Measurements from ENCODE around the gene BAX. TPM values are rescaled to one million over a fixed set of nuclear protein-coding genes. Genes with fewer than 3 reads are reported as not detected.

BAX gene
- total and polyA plus RNA-seq, 8 donors, result 47.7 to 141 (median 63.2) TPM

- Histone ChIP-seq H3K4me1 (no peaks in the 10 kb centered on the region), H3K36me3 (peaks cover 0 to 99% of the 10 kb centered on the region in 2 donors), H3K27me3 (no peaks in the 10 kb centered on the region), H3K4me3 (no peak overlapping the region), H3K9me3 (no peaks in the 10 kb centered on the region), H3K27ac (no peak overlapping the region)
- DNase-seq (no peak), ATAC-seq (no peak)
- no peak for TF ChIP-seq CTCF (IDR thresholded peaks at IDR 0.05)
- intact Hi-C loops (cut with DNase I), result no loop called here
Observed at GRCh38 chr19:49006905-49007304, 52.2 kb downstream of the BAX start.

- TF ChIP-seq CTCF (IDR thresholded peaks at IDR 0.05), result no peak
Observed at GRCh38 chr19:49009828-49010227, 55.2 kb downstream of the BAX start.

GRCh38 chr19:49010453-49010852, 55.8 kb downstream of the BAX start:
- ATAC-seq, result no peak
- H3K36me3 ChIP-seq, result peaks cover 0 to 93% of the 10 kb centered on the region in 2 donors
- TF ChIP-seq CTCF (IDR thresholded peaks at IDR 0.05), result no peak
- intact Hi-C loops (cut with DNase I), result no loop called here
- no peaks in the 10 kb centered on the region for H3K4me1 ChIP-seq
- DNase-seq, result no peak
- no peak overlapping the region for H3K27ac ChIP-seq
- no peak overlapping the region for H3K4me3 ChIP-seq
- no peaks in the 10 kb centered on the region for H3K27me3 ChIP-seq
- H3K9me3 ChIP-seq, result no peaks in the 10 kb centered on the region

More at GRCh38 chr19:49009828-49010227, 55.2 kb downstream of the BAX start:
- Histone ChIP-seq H3K36me3 (peaks cover 0 to 93% of the 10 kb centered on the region in 2 donors), H3K9me3 (no peaks in the 10 kb centered on the region), H3K4me3 (no peak overlapping the region), H3K27me3 (no peaks in the 10 kb centered on the region), H3K4me1 (no peaks in the 10 kb centered on the region), H3K27ac (no peak overlapping the region)
- intact Hi-C loops (cut with DNase I), result no loop called here
- DNase-seq (no peak), ATAC-seq (no peak)

GRCh38 chr19:49011194-49011593, 56.5 kb downstream of the BAX start:
- no peak for ATAC-seq
- intact Hi-C loops (cut with DNase I), result no loop called here
- no peaks in the 10 kb centered on the region for H3K9me3 ChIP-seq

More at GRCh38 chr19:49011194-49011593, 56.5 kb downstream of the BAX start:
- H3K27me3 ChIP-seq, result no peaks in the 10 kb centered on the region
- peaks cover 0 to 93% of the 10 kb centered on the region in 2 donors for H3K36me3 ChIP-seq
- no peak overlapping the region for H3K4me3 ChIP-seq
- H3K4me1 ChIP-seq, result no peaks in the 10 kb centered on the region
- no peak overlapping the region for H3K27ac ChIP-seq
- DNase-seq, result no peak
- TF ChIP-seq CTCF (IDR thresholded peaks at IDR 0.05), result no peak

Small RNA genes lying within 50 kb of the gene (microRNA-seq; reads per million reads assigned to microRNA genes)
- 0 to 0.14 reads per million in 2 donors for gene MIR6798

Other genes with a start within 250 kb of the BAX start
- gene MAMSTR, start 235.2 kb upstream of the BAX start, total RNA-seq, result 1 to 10 TPM; 1.3 to 1.5 TPM
- gene MAMSTR, start 235.2 kb upstream of the BAX start, polyA plus RNA-seq (ENCODE audit: insufficient read length in 6 of 6), result 1 to 10 TPM; 4.3 to 5.2 (median 4.6) TPM
- gene RASIP1, start 214.3 kb upstream of the BAX start, total RNA-seq, result 10 to 100 TPM; 15.0 to 25.4 TPM
- gene RASIP1, start 214.3 kb upstream of the BAX start, polyA plus RNA-seq (ENCODE audit: insufficient read length in 6 of 6), result 10 to 100 TPM; 16.0 to 29.9 (median 23.8) TPM
- 1 to 10 TPM in 1 of 2 donors, under 1 TPM in 1; 0.96 to 1.5 TPM for gene IZUMO1, start 208.0 kb upstream of the BAX start, total RNA-seq
- gene IZUMO1, start 208.0 kb upstream of the BAX start, polyA plus RNA-seq (ENCODE audit: insufficient read length in 6 of 6), result 1 to 10 TPM; 1.1 to 3.6 (median 1.8) TPM
- gene FUT1, start 202.2 kb upstream of the BAX start, total RNA-seq, result 1 to 10 TPM; 6.0 to 8.7 TPM
- 1 to 10 TPM; 5.1 to 8.6 (median 6.5) TPM for gene FUT1, start 202.2 kb upstream of the BAX start, polyA plus RNA-seq (ENCODE audit: insufficient read length in 6 of 6)
- gene FGF21, start 199.4 kb upstream of the BAX start, total RNA-seq, result not detected
- gene FGF21, start 199.4 kb upstream of the BAX start, polyA plus RNA-seq (ENCODE audit: insufficient read length in 6 of 6), result not detected
- gene BCAT2, start 143.8 kb upstream of the BAX start, total RNA-seq, result 10 to 100 TPM; 68.5 to 87.5 TPM
- 10 to 100 TPM; 37.0 to 50.1 (median 42.2) TPM for gene BCAT2, start 143.8 kb upstream of the BAX start, polyA plus RNA-seq (ENCODE audit: insufficient read length in 6 of 6)
- gene HSD17B14, start 118.4 kb upstream of the BAX start, total RNA-seq, result 10 to 100 TPM; 10.1 to 20.3 TPM
- gene HSD17B14, start 118.4 kb upstream of the BAX start, polyA plus RNA-seq (ENCODE audit: insufficient read length in 6 of 6), result 10 to 100 TPM in 1 of 6 donors, 1 to 10 TPM in 5; 6.7 to 10.9 (median 8.6) TPM
- 10 to 100 TPM; 21.0 to 37.3 TPM for gene PLEKHA4, start 86.3 kb upstream of the BAX start, total RNA-seq
- gene PLEKHA4, start 86.3 kb upstream of the BAX start, polyA plus RNA-seq (ENCODE audit: insufficient read length in 6 of 6), result 10 to 100 TPM; 14.4 to 21.1 (median 17.4) TPM
- gene PPP1R15A, start 82.5 kb upstream of the BAX start, total RNA-seq, result 10 to 100 TPM; 68.4 to 74.8 TPM
- gene PPP1R15A, start 82.5 kb upstream of the BAX start, polyA plus RNA-seq (ENCODE audit: insufficient read length in 6 of 6), result 100 to 1,000 TPM in 1 of 6 donors, 10 to 100 TPM in 5; 36.3 to 110 (median 58.4) TPM
- gene TULP2, start 56.1 kb upstream of the BAX start, total RNA-seq, result 1 to 10 TPM in 1 of 2 donors, under 1 TPM in 1; 0.89 to 1.2 TPM
- 1 to 10 TPM in 3 of 6 donors, under 1 TPM in 3; 0.72 to 1.4 (median 1.1) TPM for gene TULP2, start 56.1 kb upstream of the BAX start, polyA plus RNA-seq (ENCODE audit: insufficient read length in 6 of 6)
- 100 to 1,000 TPM; 286 to 331 TPM for gene NUCB1, start 54.6 kb upstream of the BAX start, total RNA-seq
- gene NUCB1, start 54.6 kb upstream of the BAX start, polyA plus RNA-seq (ENCODE audit: insufficient read length in 6 of 6), result 100 to 1,000 TPM; 171 to 210 (median 192) TPM
- 1 to 10 TPM; 3.3 to 4.1 TPM for gene DHDH, start 21.2 kb upstream of the BAX start, total RNA-seq
- gene DHDH, start 21.2 kb upstream of the BAX start, polyA plus RNA-seq (ENCODE audit: insufficient read length in 6 of 6), result 1 to 10 TPM in 5 of 6 donors, under 1 TPM in 1; 0.86 to 2.4 (median 1.8) TPM
- 1,000 to 10,000 TPM; 8,739 to 9,329 TPM for gene FTL, start 10.4 kb downstream of the BAX start, total RNA-seq
- 1,000 to 10,000 TPM; 1,119 to 1,450 (median 1,279) TPM for gene FTL, start 10.4 kb downstream of the BAX start, polyA plus RNA-seq (ENCODE audit: insufficient read length in 6 of 6)
- 10 to 100 TPM; 42.5 to 49.0 TPM for gene GYS1, start 38.4 kb downstream of the BAX start, total RNA-seq
- 10 to 100 TPM; 45.2 to 56.3 (median 50.0) TPM for gene GYS1, start 38.4 kb downstream of the BAX start, polyA plus RNA-seq (ENCODE audit: insufficient read length in 6 of 6)
- 10 to 100 TPM; 46.6 to 66.6 TPM for gene RUVBL2, start 39.0 kb downstream of the BAX start, total RNA-seq
- gene RUVBL2, start 39.0 kb downstream of the BAX start, polyA plus RNA-seq (ENCODE audit: insufficient read length in 6 of 6), result 10 to 100 TPM; 67.9 to 83.7 (median 76.8) TPM
- not detected for gene LHB, start 62.2 kb downstream of the BAX start, total RNA-seq
- under 1 TPM in 2 of 6 donors, not detected in 4; 0.31 to 0.57 TPM for gene LHB, start 62.2 kb downstream of the BAX start, polyA plus RNA-seq (ENCODE audit: insufficient read length in 6 of 6)
- gene CGB3, start 69.5 kb downstream of the BAX start, total RNA-seq, result not detected
- gene CGB3, start 69.5 kb downstream of the BAX start, polyA plus RNA-seq (ENCODE audit: insufficient read length in 6 of 6), result under 1 TPM in 1 of 6 donors, not detected in 5; 0.81 TPM
- not detected for gene CGB2, start 77.0 kb downstream of the BAX start, total RNA-seq
- not detected for gene CGB2, start 77.0 kb downstream of the BAX start, polyA plus RNA-seq (ENCODE audit: insufficient read length in 6 of 6)
- gene CGB1, start 82.0 kb downstream of the BAX start, total RNA-seq, result not detected
- gene CGB1, start 82.0 kb downstream of the BAX start, polyA plus RNA-seq (ENCODE audit: insufficient read length in 6 of 6), result not detected
- gene CGB5, start 89.0 kb downstream of the BAX start, total RNA-seq, result under 1 TPM in 1 of 2 donors, not detected in 1; 0.50 TPM
- not detected for gene CGB5, start 89.0 kb downstream of the BAX start, polyA plus RNA-seq (ENCODE audit: insufficient read length in 6 of 6)
- not detected for gene CGB8, start 94.2 kb downstream of the BAX start, total RNA-seq
- under 1 TPM in 1 of 6 donors, not detected in 5; 0.89 TPM for gene CGB8, start 94.2 kb downstream of the BAX start, polyA plus RNA-seq (ENCODE audit: insufficient read length in 6 of 6)
- gene CGB7, start 102.9 kb downstream of the BAX start, total RNA-seq, result under 1 TPM; 0.09 to 0.34 TPM
- under 1 TPM; 0.11 to 0.69 (median 0.18) TPM for gene CGB7, start 102.9 kb downstream of the BAX start, polyA plus RNA-seq (ENCODE audit: insufficient read length in 6 of 6)
- gene NTF4, start 109.9 kb downstream of the BAX start, total RNA-seq, result 1 to 10 TPM; 2.1 to 6.2 TPM
- gene NTF4, start 109.9 kb downstream of the BAX start, polyA plus RNA-seq (ENCODE audit: insufficient read length in 6 of 6), result 1 to 10 TPM in 2 of 6 donors, under 1 TPM in 4; 0.63 to 1.6 (median 0.78) TPM
- not detected for gene KCNA7, start 117.8 kb downstream of the BAX start, total RNA-seq
- under 1 TPM in 5 of 6 donors, not detected in 1; 0.04 to 0.12 (median 0.06) TPM for gene KCNA7, start 117.8 kb downstream of the BAX start, polyA plus RNA-seq (ENCODE audit: insufficient read length in 6 of 6)
- 100 to 1,000 TPM; 161 to 173 TPM for gene SNRNP70, start 130.6 kb downstream of the BAX start, total RNA-seq
- gene SNRNP70, start 130.6 kb downstream of the BAX start, polyA plus RNA-seq (ENCODE audit: insufficient read length in 6 of 6), result 100 to 1,000 TPM; 270 to 371 (median 354) TPM
- gene LIN7B, start 159.5 kb downstream of the BAX start, total RNA-seq, result 1 to 10 TPM; 6.5 to 6.9 TPM
- 10 to 100 TPM in 2 of 6 donors, 1 to 10 TPM in 4; 7.3 to 12.5 (median 9.2) TPM for gene LIN7B, start 159.5 kb downstream of the BAX start, polyA plus RNA-seq (ENCODE audit: insufficient read length in 6 of 6)
- 1 to 10 TPM; 1.7 to 2.1 TPM for gene C19orf73, start 164.3 kb downstream of the BAX start, total RNA-seq
- under 1 TPM in 4 of 6 donors, not detected in 2; 0.23 to 0.51 (median 0.25) TPM for gene C19orf73, start 164.3 kb downstream of the BAX start, polyA plus RNA-seq (ENCODE audit: insufficient read length in 6 of 6)
- gene PPFIA3, start 164.7 kb downstream of the BAX start, total RNA-seq, result 1 to 10 TPM; 6.6 to 7.5 TPM
- gene PPFIA3, start 164.7 kb downstream of the BAX start, polyA plus RNA-seq (ENCODE audit: insufficient read length in 6 of 6), result 1 to 10 TPM; 5.9 to 9.9 (median 7.7) TPM
- 1 to 10 TPM in 1 of 2 donors, under 1 TPM in 1; 0.26 to 1.5 TPM for gene HRC, start 200.5 kb downstream of the BAX start, total RNA-seq
- gene HRC, start 200.5 kb downstream of the BAX start, polyA plus RNA-seq (ENCODE audit: insufficient read length in 6 of 6), result 10 to 100 TPM in 4 of 6 donors, 1 to 10 TPM in 2; 8.4 to 16.4 (median 11.1) TPM
- gene TRPM4, start 202.9 kb downstream of the BAX start, total RNA-seq, result 10 to 100 TPM; 32.5 to 61.7 TPM
- gene TRPM4, start 202.9 kb downstream of the BAX start, polyA plus RNA-seq (ENCODE audit: insufficient read length in 6 of 6), result 10 to 100 TPM; 14.3 to 39.7 (median 26.2) TPM